ENCODE results near the gene MFSD11. TPM values are rescaled to one million over a fixed set of nuclear protein-coding genes. Genes with fewer than 3 reads are reported as not detected.
A peak's percentile ranks its signal among the peaks of the same experiment; 100 is the strongest.

Gene MFSD11
- total and polyA plus RNA-seq, 8 donors = 5.9 to 14.6 (median 10.1) TPM

- TF ChIP-seq CTCF (IDR thresholded peaks at IDR 0.05) = no peak
- peak overlapping the region in 2 of 4 donors; percentile 12 to 50 for H3K27ac ChIP-seq
- H3K27me3 ChIP-seq = no peaks in the 10 kb centered on the region
- WGBS, 2 donors = 83% methylated on average over 6 of the region's 6 CpGs
- intact Hi-C loops (cut with DNase I) = no loop called here
- H3K9me3 ChIP-seq = no peaks in the 10 kb centered on the region
- H3K4me1 ChIP-seq = peaks cover 0 to 7% (median under 1%) of the 10 kb centered on the region in 3 donors
- no peak for ATAC-seq
- FAIRE-seq = no peak
- peaks cover 11 to 70% (median 42%) of the 10 kb centered on the region in 3 donors for H3K36me3 ChIP-seq
- H3K4me3 ChIP-seq = no peak overlapping the region
- no peak for DNase-seq
Measured at GRCh38 chr17:76716839-76717215, 21.1 kb upstream of the MFSD11 start.

GRCh38 chr17:76718516-76718915 is 19.4 kb upstream of the MFSD11 start:
- Histone ChIP-seq H3K27ac (no peak overlapping the region), H3K4me1 (peaks cover 0 to 17% (median 0%) of the 10 kb centered on the region in 3 donors), H3K4me3 (no peak overlapping the region), H3K9me3 (no peaks in the 10 kb centered on the region), H3K27me3 (no peaks in the 10 kb centered on the region), H3K36me3 (peaks cover 11 to 78% (median 52%) of the 10 kb centered on the region in 3 donors)
- ATAC-seq = no peak
- FAIRE-seq = no peak
- no peak for DNase-seq
- intact Hi-C loops (cut with DNase I) = no loop called here
- WGBS, 2 donors = 85 to 87% methylated on average over 16 of the region's 16 CpGs
- no peak for TF ChIP-seq CTCF (IDR thresholded peaks at IDR 0.05)

- H3K27me3 ChIP-seq = no peaks in the 10 kb centered on the region
- 88 to 89% methylated on average over 9 of the region's 9 CpGs for WGBS, 2 donors
- no peak for DNase-seq
- no peak overlapping the region for H3K27ac ChIP-seq
- peaks cover 11 to 87% (median 55%) of the 10 kb centered on the region in 3 donors for H3K36me3 ChIP-seq
- no peak for FAIRE-seq
- no peak overlapping the region for H3K4me3 ChIP-seq
- intact Hi-C loops (cut with DNase I) = no loop called here
- no peak for TF ChIP-seq CTCF (IDR thresholded peaks at IDR 0.05)
- ATAC-seq = no peak
- peaks cover 13 to 30% (median 14%) of the 10 kb centered on the region in 3 donors for H3K4me1 ChIP-seq
- H3K9me3 ChIP-seq = no peaks in the 10 kb centered on the region
Measured at GRCh38 chr17:76720211-76720610, 17.7 kb upstream of the MFSD11 start.

- ATAC-seq (no peak), FAIRE-seq (no peak), DNase-seq (no peak)
- Histone ChIP-seq H3K4me3 (no peak overlapping the region), H3K27ac (no peak overlapping the region), H3K36me3 (peaks cover 9 to 80% (median 52%) of the 10 kb centered on the region in 3 donors), H3K4me1 (peaks cover 14 to 28% (median 16%) of the 10 kb centered on the region in 3 donors), H3K27me3 (no peaks in the 10 kb centered on the region), H3K9me3 (no peaks in the 10 kb centered on the region)
- TF ChIP-seq CTCF (IDR thresholded peaks at IDR 0.05) = no peak
- 84 to 88% methylated on average over 9 of the region's 9 CpGs for WGBS, 2 donors
- intact Hi-C loops (cut with DNase I) = no loop called here
Measured at GRCh38 chr17:76720941-76721340, 17.0 kb upstream of the MFSD11 start.

- Histone ChIP-seq H3K4me1 (peaks cover 14 to 28% (median 16%) of the 10 kb centered on the region in 3 donors), H3K9me3 (no peaks in the 10 kb centered on the region), H3K27ac (no peak overlapping the region), H3K27me3 (no peaks in the 10 kb centered on the region), H3K4me3 (no peak overlapping the region), H3K36me3 (peaks cover 8 to 75% (median 48%) of the 10 kb centered on the region in 3 donors)
- DNase-seq (no peak), ATAC-seq (no peak), FAIRE-seq (no peak)
- TF ChIP-seq CTCF (IDR thresholded peaks at IDR 0.05) = no peak
- intact Hi-C loops (cut with DNase I) = no loop called here
- 70 to 76% methylated on average over 10 of the region's 10 CpGs for WGBS, 2 donors
Measured at GRCh38 chr17:76721463-76721862, 16.5 kb upstream of the MFSD11 start.

Measured in pancreas (tissue), 10 donors.